ENCODE measurements around the gene DOK7.

DNA sequence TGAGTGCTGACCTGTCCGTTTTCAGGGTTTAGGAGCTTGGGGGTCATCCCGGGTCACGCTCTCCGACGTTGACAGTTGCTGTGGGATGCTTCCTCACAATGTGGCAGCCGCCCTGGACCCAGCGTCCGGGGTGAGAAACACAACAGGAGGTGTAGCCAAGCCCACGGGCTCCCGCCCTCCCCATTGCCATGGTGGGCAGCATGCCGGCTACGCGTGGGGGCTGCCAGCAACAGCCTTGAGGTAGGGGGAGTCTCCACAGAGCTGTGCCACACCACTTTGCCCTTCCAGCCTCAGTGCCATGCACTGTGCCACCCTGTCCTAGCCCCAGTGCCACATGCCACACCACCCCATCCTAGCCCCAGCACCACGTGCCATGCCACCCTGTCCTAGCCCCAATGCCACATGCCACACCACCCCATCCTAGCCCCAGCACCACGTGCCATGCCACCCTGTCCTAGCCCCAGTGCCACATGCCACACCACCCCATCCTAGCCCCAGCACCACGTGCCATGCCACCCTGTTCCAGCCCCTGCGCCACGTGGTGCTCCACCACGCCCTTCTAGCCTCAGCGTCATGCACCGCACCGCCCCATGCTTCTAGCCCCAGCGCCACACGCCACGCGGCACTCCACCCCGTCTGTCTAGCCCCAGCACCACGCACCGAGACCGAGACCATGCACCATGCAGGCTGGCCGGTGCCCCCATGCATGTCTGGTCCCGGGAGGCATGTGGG is 29.8 kb upstream of the DOK7 start:
- TF ChIP-seq REST (IDR thresholded peaks at IDR 0.05; ENCODE audit: insufficient read depth in 1 of 2, low read depth in 2 of 2, low read length in 2 of 2) (no peak), POLR2AphosphoS5 (IDR thresholded peaks at IDR 0.05; ENCODE audit: low read depth, low read length) (no peak), TAF1 (IDR thresholded peaks at IDR 0.05; ENCODE audit: borderline replicate concordance, insufficient read depth, low read length) (no peak), FOXP2 (optimal IDR thresholded peaks at IDR 0.05; ENCODE audit: borderline replicate concordance, extremely low read depth, extremely low read length, insufficient read depth) (no peak), SIN3A (IDR thresholded peaks at IDR 0.05; ENCODE audit: borderline replicate concordance, insufficient read depth, low read length) (no peak)
